Left ventricle myocardium inferior (tissue), 1 donor: ENCODE measurements around the gene ZNF124. TPM values are rescaled to one million over a fixed set of nuclear protein-coding genes. Genes with fewer than 3 reads are reported as not detected.
"Not testable (repeated sequence)": the region's sequence is repeated elsewhere in the genome, so short reads cannot be mapped to it uniquely, and the experiment has no call there.

ENCODE experiments used
- DNase-seq: peaks from one replicate; pipeline ENCODE4 v3.0.0-alpha.2; 2020
- H3K27ac ChIP-seq: fragments of 200-600 bp; replicated peaks from 2 replicates; pipeline ENCODE4 v1.8.0; 2021
- H3K27me3 ChIP-seq: fragments of 200-600 bp; 2 replicates; pipeline ENCODE4 v1.8.0; 2021; ENCODE audit warnings: low read depth
- H3K36me3 ChIP-seq: fragments of 200-600 bp; 2 replicates; pipeline ENCODE4 v1.8.0; 2021
- H3K4me1 ChIP-seq: fragments of 200-600 bp; 2 replicates; pipeline ENCODE4 v1.8.0; 2021
- H3K4me3 ChIP-seq: fragments of 200-600 bp; 2 replicates; pipeline ENCODE4 v1.8.0; 2021; ENCODE audit warnings: mild to moderate bottlenecking, moderate library complexity
- H3K9me3 ChIP-seq: fragments of 200-600 bp; replicated peaks from 2 replicates; pipeline ENCODE4 v1.8.0; 2021
- intact Hi-C: fragments of 100-400 bp; cut with micrococcal nuclease; formaldehyde crosslinking; loops from one replicate; pipeline ENCODE4 v1.11.0; 2022
- total RNA-seq: library from RNA; stranded (reverse); fragmentation: NEBNext Ultra II Directional; extraction: Animal tissue kit (Norgen Biotek cat#: 25700); gene quantifications from one replicate; pipeline ENCODE4 v1.2.1, GENCODE V29; 2021
- TF ChIP-seq, protein P1 (sequence below): fragments of 200-600 bp; IDR thresholded peaks from 2 replicates; pipeline ENCODE4 v1.8.0; 2021; ENCODE audit warnings: antibody characterized with exemption, mild to moderate bottlenecking, borderline replicate concordance
- donor health status: DM: no; HTN: yes; CAD: no; lungs with severe emphysema.

The ZNF124 gene
- total RNA-seq, 1 donor from 2014 or later = 7.6 TPM

DNA sequence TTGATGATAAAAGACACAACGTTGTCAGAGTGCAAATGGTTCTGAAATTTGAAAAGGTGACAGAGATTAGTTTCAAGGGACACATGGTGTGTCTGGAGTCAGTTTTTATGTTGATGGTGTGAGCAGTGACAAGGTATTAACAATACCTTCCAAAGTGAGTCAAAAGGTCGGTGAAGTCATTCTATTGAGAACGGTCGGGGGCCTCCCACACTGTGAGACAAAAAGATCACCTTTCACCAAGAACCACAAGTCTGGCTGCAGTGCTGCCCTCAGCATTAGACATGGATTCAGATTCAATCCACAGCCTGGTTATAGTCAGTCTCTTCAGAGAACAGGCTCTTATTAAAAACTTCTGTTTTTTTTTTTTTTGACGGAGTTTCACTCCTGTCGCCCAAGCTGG, 26.5 kb downstream of the ZNF124 start:
- H3K27ac ChIP-seq = no peak overlapping the region
- TF ChIP-seq, protein P1, sequence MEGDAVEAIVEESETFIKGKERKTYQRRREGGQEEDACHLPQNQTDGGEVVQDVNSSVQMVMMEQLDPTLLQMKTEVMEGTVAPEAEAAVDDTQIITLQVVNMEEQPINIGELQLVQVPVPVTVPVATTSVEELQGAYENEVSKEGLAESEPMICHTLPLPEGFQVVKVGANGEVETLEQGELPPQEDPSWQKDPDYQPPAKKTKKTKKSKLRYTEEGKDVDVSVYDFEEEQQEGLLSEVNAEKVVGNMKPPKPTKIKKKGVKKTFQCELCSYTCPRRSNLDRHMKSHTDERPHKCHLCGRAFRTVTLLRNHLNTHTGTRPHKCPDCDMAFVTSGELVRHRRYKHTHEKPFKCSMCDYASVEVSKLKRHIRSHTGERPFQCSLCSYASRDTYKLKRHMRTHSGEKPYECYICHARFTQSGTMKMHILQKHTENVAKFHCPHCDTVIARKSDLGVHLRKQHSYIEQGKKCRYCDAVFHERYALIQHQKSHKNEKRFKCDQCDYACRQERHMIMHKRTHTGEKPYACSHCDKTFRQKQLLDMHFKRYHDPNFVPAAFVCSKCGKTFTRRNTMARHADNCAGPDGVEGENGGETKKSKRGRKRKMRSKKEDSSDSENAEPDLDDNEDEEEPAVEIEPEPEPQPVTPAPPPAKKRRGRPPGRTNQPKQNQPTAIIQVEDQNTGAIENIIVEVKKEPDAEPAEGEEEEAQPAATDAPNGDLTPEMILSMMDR = no peak
- H3K27me3 ChIP-seq = no peaks in the 10 kb centered on the region
- peaks cover 99% of the 10 kb centered on the region for H3K9me3 ChIP-seq
- no peak overlapping the region for H3K4me3 ChIP-seq
- intact Hi-C loops = no loop called here
- H3K4me1 ChIP-seq = no peaks in the 10 kb centered on the region
- peaks cover 62% of the 10 kb centered on the region for H3K36me3 ChIP-seq
- DNase-seq = no peak

DNA sequence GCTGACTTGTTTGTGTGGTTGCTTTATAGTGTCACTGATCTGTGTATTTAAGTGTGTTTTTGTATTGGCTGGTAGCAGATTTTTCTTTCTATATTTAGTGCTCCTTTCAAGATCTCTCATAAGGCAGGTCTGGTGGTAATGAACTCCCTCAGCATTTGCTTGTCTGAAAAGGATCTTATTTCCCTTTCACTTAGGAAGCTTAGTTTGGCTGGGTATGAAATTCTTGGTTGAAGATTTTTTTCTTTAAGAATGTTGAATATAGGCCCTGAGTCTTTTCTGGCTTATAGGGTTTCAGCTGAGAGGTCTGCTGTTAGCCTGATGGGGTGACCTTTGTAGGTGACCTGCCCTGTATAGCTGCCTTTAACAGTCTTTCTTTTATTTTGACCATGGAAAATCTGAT, 32.3 kb downstream of the ZNF124 start:
- DNase-seq, intact Hi-C loops, H3K4me3 ChIP-seq, H3K27me3 ChIP-seq, H3K4me1 ChIP-seq, H3K27ac ChIP-seq: not testable (repeated sequence)
- peaks cover 30% of the 10 kb centered on the region for H3K36me3 ChIP-seq
- H3K9me3 ChIP-seq = peaks cover 100% of the 10 kb centered on the region

DNA sequence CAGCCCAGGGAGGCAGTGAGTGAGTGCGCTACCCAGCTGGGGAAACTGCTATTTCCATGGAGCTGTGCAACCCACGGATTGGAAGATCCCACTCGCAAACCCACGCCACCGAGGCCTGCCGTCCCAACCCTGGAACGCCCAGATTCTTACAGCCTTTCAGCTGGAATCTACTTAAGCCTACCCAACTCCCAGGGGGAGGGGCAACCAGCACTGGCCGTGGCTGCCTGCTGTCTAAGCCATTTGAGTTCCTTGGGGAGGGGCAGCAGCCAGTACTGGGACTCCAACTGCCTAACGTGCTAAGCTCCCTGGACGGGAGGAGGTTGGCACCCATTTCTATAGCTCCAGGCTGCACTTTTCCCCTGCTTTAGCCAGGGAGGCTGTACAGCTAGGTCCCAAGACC, 40.6 kb downstream of the ZNF124 start:
- TF ChIP-seq, protein P1 = no peak
- Histone ChIP-seq H3K9me3 (peaks cover 65% of the 10 kb centered on the region), H3K4me1 (peaks cover 4% of the 10 kb centered on the region), H3K27ac (no peak overlapping the region), H3K36me3 (peaks cover 32% of the 10 kb centered on the region), H3K4me3 (no peak overlapping the region), H3K27me3 (no peaks in the 10 kb centered on the region)
- DNase-seq = no peak
- intact Hi-C loops = no loop called here

DNA sequence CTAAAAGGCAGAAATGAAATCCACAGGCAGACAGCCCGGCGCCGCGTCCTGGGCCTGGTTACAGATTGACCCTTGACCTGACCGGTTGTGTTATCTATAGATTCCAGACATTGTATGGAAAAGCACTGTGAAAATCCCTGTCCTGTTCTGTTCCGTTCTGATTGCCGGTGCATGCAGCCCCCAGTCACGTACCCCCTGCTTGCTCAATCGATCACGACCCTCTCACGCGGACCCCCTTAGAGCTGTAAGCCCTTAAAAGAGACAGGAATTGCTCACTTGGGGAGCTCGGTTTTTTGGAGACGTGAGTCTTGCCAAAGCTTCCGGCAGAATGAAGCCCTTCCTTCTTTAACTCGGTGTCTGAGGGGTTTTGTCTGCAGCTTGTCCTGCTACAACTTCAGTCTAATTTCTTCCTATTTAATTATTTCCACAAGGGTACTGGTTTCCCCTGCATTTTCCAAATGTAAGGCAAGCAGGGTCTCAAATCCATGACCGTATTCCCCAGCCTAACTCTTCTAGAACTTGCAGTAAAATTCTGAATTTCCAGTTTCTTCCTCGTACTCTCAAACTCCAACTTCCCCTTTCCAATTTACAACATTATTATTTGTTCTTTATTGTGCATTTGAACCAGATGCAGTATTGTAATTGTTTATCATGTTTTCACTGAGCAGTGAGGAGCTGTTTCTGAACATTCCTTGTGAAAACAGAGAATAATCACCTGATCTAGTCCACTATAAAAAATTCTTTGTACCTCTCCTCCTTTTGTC, 44.1 kb downstream of the ZNF124 start:
- H3K4me1 ChIP-seq, H3K27ac ChIP-seq, intact Hi-C loops, DNase-seq, H3K27me3 ChIP-seq: not testable (repeated sequence)
- Histone ChIP-seq H3K9me3 (peaks cover 30% of the 10 kb centered on the region), H3K36me3 (peaks cover 19% of the 10 kb centered on the region), H3K4me3 (peak overlapping the region; percentile 25)

DNA sequence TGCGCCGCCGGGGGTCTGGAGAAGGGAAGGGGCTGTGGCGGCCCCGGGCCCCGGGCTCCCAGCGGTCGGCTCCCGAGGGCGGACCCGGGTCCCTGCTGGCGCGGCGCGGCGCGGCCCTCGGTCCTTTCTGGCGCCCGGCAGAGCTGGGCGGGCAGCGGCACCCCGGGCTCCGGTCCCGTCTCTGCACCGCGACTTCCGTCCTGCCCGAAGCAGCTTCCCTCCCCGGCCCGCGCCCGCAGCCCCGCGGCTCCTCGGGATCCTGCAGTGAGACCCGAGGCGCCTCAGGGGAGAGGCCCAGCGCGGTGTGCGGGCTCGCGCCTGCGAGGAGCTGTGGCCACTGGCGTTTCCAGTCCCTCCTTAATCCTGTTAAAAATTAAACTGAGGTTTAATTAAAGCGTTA, 45.2 kb downstream of the ZNF124 start:
- H3K4me1 ChIP-seq, H3K27ac ChIP-seq, H3K27me3 ChIP-seq, DNase-seq, intact Hi-C loops, H3K4me3 ChIP-seq: not testable (repeated sequence)
- peaks cover 15% of the 10 kb centered on the region for H3K36me3 ChIP-seq
- H3K9me3 ChIP-seq = peaks cover 21% of the 10 kb centered on the region

DNA sequence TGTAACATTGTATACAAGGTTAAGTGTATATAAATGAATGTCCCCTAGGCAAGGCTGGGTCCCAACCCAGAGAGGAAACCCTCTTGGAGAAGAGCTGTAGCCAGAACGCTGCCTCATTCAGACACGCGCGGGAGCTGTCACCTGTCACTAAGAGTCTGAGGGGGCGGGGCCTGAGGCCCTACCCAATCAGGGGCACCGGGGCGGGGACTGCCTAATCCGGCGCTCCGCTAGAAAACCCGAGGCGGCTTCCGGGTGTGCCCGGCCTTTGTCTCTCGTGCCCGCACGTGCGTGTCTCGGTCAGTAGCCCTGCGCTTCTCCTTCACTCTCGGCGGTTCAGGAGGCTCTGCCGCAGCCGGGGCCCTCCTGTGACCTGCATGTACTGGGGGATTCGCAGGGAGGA, 45.7 kb downstream of the ZNF124 start:
- H3K36me3 ChIP-seq = peaks cover 11% of the 10 kb centered on the region
- H3K27me3 ChIP-seq, intact Hi-C loops, H3K4me3 ChIP-seq, H3K27ac ChIP-seq, DNase-seq, H3K4me1 ChIP-seq: not testable (repeated sequence)
- peaks cover 17% of the 10 kb centered on the region for H3K9me3 ChIP-seq

DNA sequence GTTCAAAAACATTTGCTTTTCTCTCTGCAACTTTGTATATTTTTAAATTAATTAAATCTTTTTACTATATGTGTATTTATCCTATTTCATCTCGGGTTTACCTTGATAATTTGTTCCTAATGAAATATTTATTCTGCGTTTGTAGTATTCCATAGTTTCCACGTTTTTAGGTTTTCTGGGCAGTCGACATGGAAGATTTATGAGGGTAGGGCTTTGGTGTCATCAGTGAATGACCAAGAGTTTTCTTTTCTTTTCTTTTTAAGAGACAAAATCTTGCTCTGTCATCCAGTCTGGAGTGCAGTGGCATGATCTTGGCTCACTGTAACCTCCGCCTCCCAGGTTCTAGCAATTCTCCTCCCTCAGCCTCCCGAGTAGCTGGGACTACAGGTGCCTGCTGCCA, 50.4 kb downstream of the ZNF124 start:
- no peaks in the 10 kb centered on the region for H3K36me3 ChIP-seq
- no peak overlapping the region for H3K4me3 ChIP-seq
- no peaks in the 10 kb centered on the region for H3K4me1 ChIP-seq
- intact Hi-C loops = no loop called here
- peaks cover 2% of the 10 kb centered on the region for H3K9me3 ChIP-seq
- DNase-seq = no peak
- H3K27me3 ChIP-seq = no peaks in the 10 kb centered on the region
- TF ChIP-seq, protein P1 = no peak
- no peak overlapping the region for H3K27ac ChIP-seq

DNA sequence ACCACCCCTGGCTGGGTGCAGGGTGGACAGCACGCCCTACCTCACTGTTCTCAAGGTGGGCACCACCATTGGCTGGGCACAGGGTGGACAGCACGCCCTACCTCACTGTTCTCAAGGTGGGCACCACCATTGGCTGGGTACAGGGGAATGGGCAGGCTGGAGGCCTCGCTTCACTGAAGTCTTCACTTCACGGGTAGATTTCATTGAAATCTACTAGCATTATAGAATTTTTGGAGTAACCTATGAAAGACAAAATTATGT, 51.5 kb downstream of the ZNF124 start:
- H3K27me3 ChIP-seq, H3K4me1 ChIP-seq, H3K36me3 ChIP-seq, H3K27ac ChIP-seq, H3K9me3 ChIP-seq, DNase-seq, H3K4me3 ChIP-seq, intact Hi-C loops: not testable (repeated sequence)
